ENCODE results near the gene OGFR. TPM values are rescaled to one million over a fixed set of nuclear protein-coding genes. Genes with fewer than 3 reads are reported as not detected.

Gene OGFR
- total RNA-seq, 1 experiment from 2014 or later, result 78.9 TPM

DNA sequence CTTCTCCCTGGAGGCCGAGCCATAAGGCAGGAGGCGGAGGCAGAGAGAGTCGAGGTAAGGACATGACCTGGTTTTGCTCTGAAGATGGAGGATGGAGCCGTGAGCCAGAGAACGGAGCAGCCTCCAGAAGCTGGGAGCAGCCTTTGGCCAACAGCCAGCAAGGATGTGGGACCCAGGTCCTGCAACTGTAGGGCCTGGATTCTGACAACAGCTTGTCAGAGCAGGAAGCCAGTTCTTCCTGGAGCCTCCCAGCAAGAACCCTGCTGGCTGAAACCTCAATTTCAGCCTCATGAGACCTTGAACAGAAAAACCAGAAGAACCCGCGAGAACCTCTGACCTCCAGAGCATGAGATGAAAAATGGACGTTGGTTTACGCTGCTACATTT, 21.7 kb upstream of the OGFR start:
- Histone ChIP-seq H3K4me3 (ENCODE audit: low read length) (no peak overlapping the region), H3K79me2 (ENCODE audit: low read length) (no peaks in the 10 kb centered on the region), H3K4me2 (ENCODE audit: low read length) (no peak overlapping the region), H3K27ac (ENCODE audit: low read length) (no peak overlapping the region), H3K9me3 (ENCODE audit: low read length) (no peaks in the 10 kb centered on the region), H3K27me3 (ENCODE audit: low read length) (no peaks in the 10 kb centered on the region), H3K9me2 (replicated peaks; ENCODE audit: low read length) (no peaks in the 10 kb centered on the region), H3K9ac (ENCODE audit: low read length) (no peak overlapping the region), H4K20me1 (ENCODE audit: low read length) (no peaks in the 10 kb centered on the region), H3F3A (ENCODE audit: low read length, unreplicated experiment) (no peaks in the 10 kb centered on the region), H3K36me3 (ENCODE audit: low read depth, low read length) (no peaks in the 10 kb centered on the region), H2AFZ (ENCODE audit: low read length) (no peak overlapping the region), H3K4me1 (ENCODE audit: insufficient read depth, low read length) (no peaks in the 10 kb centered on the region)
- intact Hi-C loops (cut with micrococcal nuclease), result no loop called here
- TF ChIP-seq EZH2 (IDR thresholded peaks at IDR 0.05; ENCODE audit: low read length, unreplicated experiment), result no peak
- TF ChIP-seq, protein P1, sequence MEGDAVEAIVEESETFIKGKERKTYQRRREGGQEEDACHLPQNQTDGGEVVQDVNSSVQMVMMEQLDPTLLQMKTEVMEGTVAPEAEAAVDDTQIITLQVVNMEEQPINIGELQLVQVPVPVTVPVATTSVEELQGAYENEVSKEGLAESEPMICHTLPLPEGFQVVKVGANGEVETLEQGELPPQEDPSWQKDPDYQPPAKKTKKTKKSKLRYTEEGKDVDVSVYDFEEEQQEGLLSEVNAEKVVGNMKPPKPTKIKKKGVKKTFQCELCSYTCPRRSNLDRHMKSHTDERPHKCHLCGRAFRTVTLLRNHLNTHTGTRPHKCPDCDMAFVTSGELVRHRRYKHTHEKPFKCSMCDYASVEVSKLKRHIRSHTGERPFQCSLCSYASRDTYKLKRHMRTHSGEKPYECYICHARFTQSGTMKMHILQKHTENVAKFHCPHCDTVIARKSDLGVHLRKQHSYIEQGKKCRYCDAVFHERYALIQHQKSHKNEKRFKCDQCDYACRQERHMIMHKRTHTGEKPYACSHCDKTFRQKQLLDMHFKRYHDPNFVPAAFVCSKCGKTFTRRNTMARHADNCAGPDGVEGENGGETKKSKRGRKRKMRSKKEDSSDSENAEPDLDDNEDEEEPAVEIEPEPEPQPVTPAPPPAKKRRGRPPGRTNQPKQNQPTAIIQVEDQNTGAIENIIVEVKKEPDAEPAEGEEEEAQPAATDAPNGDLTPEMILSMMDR (conservative IDR thresholded peaks at IDR 0.05; ENCODE audit: low read depth, low read length), result no peak
- no peak for TF ChIP-seq EZH2phosphoT487 (IDR thresholded peaks at IDR 0.05; ENCODE audit: borderline replicate concordance, low read length)
- no TSS peak for BruUV-seq (replicated peaks)
- DNase-seq (no peak), ATAC-seq (no peak)
- POLR2A ChIA-PET (ENCODE audit: unreplicated experiment), result no interaction called here
- CTCF ChIA-PET, result no interaction called here

DNA sequence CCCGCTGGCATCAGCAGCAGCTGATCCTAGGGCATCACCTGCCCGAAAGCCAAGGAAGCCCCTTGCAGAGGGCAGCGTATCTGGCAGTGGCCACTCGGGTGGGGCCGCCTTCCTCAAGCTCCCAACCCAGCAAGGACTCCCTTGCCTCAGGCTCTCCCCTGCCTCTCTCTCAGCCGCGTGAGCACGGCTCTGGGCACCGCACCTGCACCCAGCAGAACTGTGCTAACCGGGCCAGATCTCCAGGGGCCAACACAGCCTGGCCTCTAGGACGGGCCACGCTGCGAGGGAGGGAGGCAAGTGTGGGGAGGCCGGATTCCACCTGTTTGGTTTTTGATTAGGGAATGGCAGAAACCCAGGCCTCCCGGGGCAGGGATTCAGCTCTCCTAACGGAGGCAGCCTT, 20.1 kb upstream of the OGFR start:
- Histone ChIP-seq H3K27ac (ENCODE audit: low read length) (no peak overlapping the region), H3K36me3 (ENCODE audit: low read depth, low read length) (no peaks in the 10 kb centered on the region), H3K4me3 (ENCODE audit: low read length) (no peak overlapping the region), H4K20me1 (ENCODE audit: low read length) (no peaks in the 10 kb centered on the region), H3K9ac (ENCODE audit: low read length) (no peak overlapping the region), H3K27me3 (ENCODE audit: low read length) (no peaks in the 10 kb centered on the region), H3K9me3 (ENCODE audit: low read length) (no peaks in the 10 kb centered on the region), H2AFZ (ENCODE audit: low read length) (no peak overlapping the region), H3K4me2 (ENCODE audit: low read length) (no peak overlapping the region), H3K9me2 (replicated peaks; ENCODE audit: low read length) (no peaks in the 10 kb centered on the region), H3K4me1 (ENCODE audit: insufficient read depth, low read length) (no peaks in the 10 kb centered on the region), H3K79me2 (ENCODE audit: low read length) (no peaks in the 10 kb centered on the region), H3F3A (ENCODE audit: low read length, unreplicated experiment) (no peaks in the 10 kb centered on the region)
- CTCF ChIA-PET, result no interaction called here
- no peak for DNase-seq
- no peak for TF ChIP-seq EZH2phosphoT487 (IDR thresholded peaks at IDR 0.05; ENCODE audit: borderline replicate concordance, low read length)
- TF ChIP-seq EZH2 (IDR thresholded peaks at IDR 0.05; ENCODE audit: low read length, unreplicated experiment), result no peak
- TF ChIP-seq, protein P1 (conservative IDR thresholded peaks at IDR 0.05; ENCODE audit: low read depth, low read length), result no peak
- BruUV-seq (replicated peaks), result no TSS peak
- no peak for ATAC-seq
- intact Hi-C loops (cut with micrococcal nuclease), result no loop called here
- POLR2A ChIA-PET (ENCODE audit: unreplicated experiment), result no interaction called here

DNA sequence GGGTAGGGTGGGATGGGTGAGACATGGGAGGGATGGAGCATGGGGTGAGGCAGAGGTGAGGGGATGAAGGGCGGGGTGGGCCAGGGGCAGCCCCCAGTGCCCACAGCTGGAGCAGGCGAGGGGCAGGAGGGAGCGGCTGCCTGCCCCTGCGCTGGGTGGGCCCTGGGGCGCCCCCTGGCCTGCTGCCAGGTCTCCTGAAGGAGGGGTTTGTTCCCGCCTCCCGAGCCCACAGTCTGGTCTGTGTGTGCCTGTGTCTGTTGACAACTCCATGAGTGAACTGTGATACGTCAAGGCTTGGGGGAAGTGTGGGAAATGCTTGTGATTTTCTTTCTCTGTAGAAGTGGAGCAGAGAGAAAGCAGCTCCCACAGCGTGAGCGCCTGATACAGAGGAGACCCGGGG, 19.2 kb upstream of the OGFR start:
- H3K9me3 ChIP-seq (ENCODE audit: low read length), result no peaks in the 10 kb centered on the region
- H3K4me1 ChIP-seq (ENCODE audit: insufficient read depth, low read length), result no peaks in the 10 kb centered on the region
- no peak overlapping the region for H3K27ac ChIP-seq (ENCODE audit: low read length)
- no peak for DNase-seq
- H3K79me2 ChIP-seq (ENCODE audit: low read length), result no peaks in the 10 kb centered on the region
- no peak overlapping the region for H3K4me2 ChIP-seq (ENCODE audit: low read length)
- no peaks in the 10 kb centered on the region for H3K9me2 ChIP-seq (replicated peaks; ENCODE audit: low read length)
- no peak for ATAC-seq
- no peak overlapping the region for H3K9ac ChIP-seq (ENCODE audit: low read length)
- intact Hi-C loops (cut with micrococcal nuclease), result no loop called here
- no peak overlapping the region for H3K4me3 ChIP-seq (ENCODE audit: low read length)
- TF ChIP-seq, protein P1 (conservative IDR thresholded peaks at IDR 0.05; ENCODE audit: low read depth, low read length), result no peak
- no peak for TF ChIP-seq EZH2 (IDR thresholded peaks at IDR 0.05; ENCODE audit: low read length, unreplicated experiment)
- TF ChIP-seq EZH2phosphoT487 (IDR thresholded peaks at IDR 0.05; ENCODE audit: borderline replicate concordance, low read length), result no peak
- H4K20me1 ChIP-seq (ENCODE audit: low read length), result no peaks in the 10 kb centered on the region
- BruUV-seq (replicated peaks), result no TSS peak
- ChIA-PET CTCF (no interaction called here), POLR2A (ENCODE audit: unreplicated experiment) (no interaction called here)
- H2AFZ ChIP-seq (ENCODE audit: low read length), result no peak overlapping the region
- H3K36me3 ChIP-seq (ENCODE audit: low read depth, low read length), result no peaks in the 10 kb centered on the region
- H3F3A ChIP-seq (ENCODE audit: low read length, unreplicated experiment), result no peaks in the 10 kb centered on the region
- H3K27me3 ChIP-seq (ENCODE audit: low read length), result no peaks in the 10 kb centered on the region

Measured in PC-3 (cell line).